A673 (cell line): Measurements from ENCODE around the gene LANCL1. TPM values are rescaled to one million over a fixed set of nuclear protein-coding genes. Genes with fewer than 3 reads are reported as not detected.

Experiments
- BruUV-seq: library from RNA; stranded (reverse); fragments of 400-500 nt; replicated peaks from 2 replicates; lab custom pipeline; 2021; lab: Mats Ljungman, UMichigan
- CTCF ChIA-PET: fragments of 300-600 bp; sonication (Branson Sonifier 250); formaldehyde crosslinking; loops from one replicate; lab custom pipeline; 2022; ENCODE audit warnings: antibody characterized with exemption; lab: Charles Lee
- POLR2A ChIA-PET: fragments of 300-600 bp; sonication (Branson Sonifier 250); formaldehyde crosslinking; loops from one replicate; lab custom pipeline; 2022; ENCODE audit warnings: antibody characterized with exemption; ENCODE audit not compliant: low non-redundant PET; lab: Charles Lee
- DNase-seq: peaks from one replicate; pipeline ENCODE4 v3.0.0-alpha.2; 2015; ENCODE audit warnings: low spot score
- H3K27ac ChIP-seq: fragments of 200-600 bp; sonication (generic); 2 replicates; pipeline ENCODE4 v1.5.1; 2016; ENCODE audit warnings: mixed run types, low read depth, mild to moderate bottlenecking, mixed read lengths, antibody characterized with exemption, low read length; ENCODE audit not compliant: poor library complexity, severe bottlenecking
- H3K27me3 ChIP-seq: fragments of 200-600 bp; sonication (generic); replicated peaks from 2 replicates; pipeline ENCODE4 v1.6.1; 2017; ENCODE audit warnings: mixed run types, low read depth, mild to moderate bottlenecking, mixed read lengths, antibody characterized with exemption, low read length; ENCODE audit not compliant: insufficient read depth, poor library complexity
- H3K36me3 ChIP-seq: fragments of 200-600 bp; sonication (generic); 2 replicates; pipeline ENCODE4 v1.6.1; 2016; ENCODE audit warnings: mixed run types, mild to moderate bottlenecking, mixed read lengths, antibody characterized with exemption, low read length; ENCODE audit not compliant: insufficient read depth, poor library complexity, severe bottlenecking
- H3K4me1 ChIP-seq: fragments of 200-600 bp; sonication (generic); 2 replicates; pipeline ENCODE4 v1.6.1; 2017; ENCODE audit warnings: mixed run types, mild to moderate bottlenecking, mixed read lengths, antibody characterized with exemption, low read length; ENCODE audit not compliant: insufficient read depth, poor library complexity, severe bottlenecking
- H3K4me3 ChIP-seq: fragments of 200-600 bp; sonication (generic); 2 replicates; pipeline ENCODE4 v1.5.1; 2016; ENCODE audit warnings: low read depth, mixed run types, mild to moderate bottlenecking, mixed read lengths, low read length; ENCODE audit not compliant: poor library complexity, severe bottlenecking
- H3K9me3 ChIP-seq: fragments of 200-600 bp; sonication (generic); 2 replicates; pipeline ENCODE4 v1.6.1; 2016; ENCODE audit warnings: mixed run types, low read depth, mild to moderate bottlenecking, mixed read lengths, antibody characterized with exemption, low read length; ENCODE audit not compliant: poor library complexity, severe bottlenecking
- EZH2 ChIP-seq: fragments of 200-600 bp; sonication (generic); IDR thresholded peaks from 2 replicates; pipeline ENCODE4 v1.6.1; 2017; ENCODE audit warnings: borderline replicate concordance, low read depth, mild to moderate bottlenecking, mixed read lengths, antibody characterized with exemption, low read length; ENCODE audit not compliant: poor library complexity, severe bottlenecking
- intact Hi-C: fragments of 100-400 bp; cut with micrococcal nuclease; formaldehyde crosslinking; loops from one replicate; pipeline ENCODE4 v1.10.0; 2022; ENCODE audit not compliant: unreplicated experiment
- total RNA-seq: library from RNA; stranded (reverse); gene quantifications from 2 replicates; pipeline ENCODE4 v1.2.3, GENCODE V29; 2021
- TF ChIP-seq, protein P1 (sequence below): fragments of 300-800, 200-600 bp; sonication (generic); conservative IDR thresholded peaks from 2 replicates; pipeline ENCODE4 v1.5.1; 2017; ENCODE audit warnings: low read depth, mild to moderate bottlenecking, antibody characterized with exemption, low read length, moderate library complexity, mixed read lengths

The LANCL1 gene
- total RNA-seq, 1 experiment from 2014 or later = 55.6 TPM

GRCh38 chr2:210461401-210461800, 15.2 kb downstream of the LANCL1 start:
- Histone ChIP-seq H3K4me1 (peaks cover 48% of the 10 kb centered on the region), H3K27me3 (no peaks in the 10 kb centered on the region), H3K36me3 (peaks cover 17% of the 10 kb centered on the region), H3K27ac (peak overlapping the region; percentile 62), H3K4me3 (no peak overlapping the region), H3K9me3 (no peaks in the 10 kb centered on the region)
- no TSS peak for BruUV-seq
- peak; percentile 85 for DNase-seq
- TF ChIP-seq, protein P1, sequence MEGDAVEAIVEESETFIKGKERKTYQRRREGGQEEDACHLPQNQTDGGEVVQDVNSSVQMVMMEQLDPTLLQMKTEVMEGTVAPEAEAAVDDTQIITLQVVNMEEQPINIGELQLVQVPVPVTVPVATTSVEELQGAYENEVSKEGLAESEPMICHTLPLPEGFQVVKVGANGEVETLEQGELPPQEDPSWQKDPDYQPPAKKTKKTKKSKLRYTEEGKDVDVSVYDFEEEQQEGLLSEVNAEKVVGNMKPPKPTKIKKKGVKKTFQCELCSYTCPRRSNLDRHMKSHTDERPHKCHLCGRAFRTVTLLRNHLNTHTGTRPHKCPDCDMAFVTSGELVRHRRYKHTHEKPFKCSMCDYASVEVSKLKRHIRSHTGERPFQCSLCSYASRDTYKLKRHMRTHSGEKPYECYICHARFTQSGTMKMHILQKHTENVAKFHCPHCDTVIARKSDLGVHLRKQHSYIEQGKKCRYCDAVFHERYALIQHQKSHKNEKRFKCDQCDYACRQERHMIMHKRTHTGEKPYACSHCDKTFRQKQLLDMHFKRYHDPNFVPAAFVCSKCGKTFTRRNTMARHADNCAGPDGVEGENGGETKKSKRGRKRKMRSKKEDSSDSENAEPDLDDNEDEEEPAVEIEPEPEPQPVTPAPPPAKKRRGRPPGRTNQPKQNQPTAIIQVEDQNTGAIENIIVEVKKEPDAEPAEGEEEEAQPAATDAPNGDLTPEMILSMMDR = no peak
- TF ChIP-seq EZH2 = no peak
- intact Hi-C loops = no loop called here
- ChIA-PET POLR2A (interaction anchor here (0.7 kb wide), 1 partner anchor 9 kb away, joined by 4 read pairs; no protein-coding TSS in a partner anchor), CTCF (no interaction called here)

- DNase-seq = no peak
- intact Hi-C loops = no loop called here
- ChIA-PET POLR2A (no interaction called here), CTCF (no interaction called here)
- H3K27ac ChIP-seq = peak overlapping the region; percentile 21
- no TSS peak for BruUV-seq
- H3K4me1 ChIP-seq = peaks cover 48% of the 10 kb centered on the region
- H3K27me3 ChIP-seq = no peaks in the 10 kb centered on the region
- TF ChIP-seq, protein P1 = no peak
- no peak for TF ChIP-seq EZH2
- H3K36me3 ChIP-seq = peaks cover 17% of the 10 kb centered on the region
- no peak overlapping the region for H3K4me3 ChIP-seq
- H3K9me3 ChIP-seq = no peaks in the 10 kb centered on the region
Measured at GRCh38 chr2:210460322-210461227, 16.0 kb downstream of the LANCL1 start.

- no TSS peak for BruUV-seq
- Histone ChIP-seq H3K4me1 (peaks cover 48% of the 10 kb centered on the region), H3K27ac (peak overlapping the region; percentile 21), H3K4me3 (no peak overlapping the region), H3K27me3 (no peaks in the 10 kb centered on the region), H3K36me3 (peaks cover 21% of the 10 kb centered on the region), H3K9me3 (no peaks in the 10 kb centered on the region)
- peak; percentile 34 for DNase-seq
- POLR2A ChIA-PET = no interaction called here
- intact Hi-C loops = no loop called here
- CTCF ChIA-PET = no interaction called here
- no peak for TF ChIP-seq EZH2
- TF ChIP-seq, protein P1 = no peak
Measured at GRCh38 chr2:210459880-210460279, 16.7 kb downstream of the LANCL1 start.
